Renal cortical epithelial cell (primary cell): ENCODE data around the gene ST8SIA4. TPM values are rescaled to one million over a fixed set of nuclear protein-coding genes. Genes with fewer than 3 reads are reported as not detected.
A peak's percentile ranks its signal among the peaks of the same experiment; 100 is the strongest.
"Not testable (repeated sequence)": the region's sequence is repeated elsewhere in the genome, so short reads cannot be mapped to it uniquely, and the experiment has no call there.

Experiments
- DNase-seq: peaks from one replicate; pipeline ENCODE4 v3.0.0-alpha.2; 2011; ENCODE audit warnings: low read depth
- total RNA-seq: library from RNA; depleted of rRNA; stranded (reverse); fragments of >200 nt; gene quantifications from 2 replicates; pipeline ENCODE4 v1.2.3, GENCODE V29; 2014

ST8SIA4 gene
- total RNA-seq, 1 donor from 2014 or later: 3.9 TPM

GRCh38 chr5:100828071-100828897 lies 74.8 kb downstream of the ST8SIA4 start:
- peak; percentile 71 for DNase-seq

DNA sequence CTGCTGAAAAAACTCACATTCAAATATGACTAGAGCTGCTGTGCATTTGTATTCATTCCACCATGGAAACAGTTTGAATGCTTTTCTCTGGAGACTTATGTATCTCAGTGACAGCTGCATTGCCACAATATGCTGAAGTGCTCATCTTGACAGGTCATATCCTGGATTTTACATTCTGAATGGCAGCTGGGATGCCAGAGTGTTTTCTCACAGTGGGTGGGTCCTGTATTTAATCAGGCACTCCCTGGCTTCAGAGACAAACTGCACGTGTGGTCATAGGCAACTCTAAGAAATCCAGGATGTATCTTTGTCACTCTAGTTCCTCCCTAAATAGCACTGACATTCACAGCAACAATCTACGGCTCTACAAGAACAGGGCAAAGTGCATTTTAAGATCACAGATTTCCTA lies 75.6 kb downstream of the ST8SIA4 start:
- peak; percentile 6 for DNase-seq

GRCh38 chr5:100826133-100826532 lies 76.9 kb downstream of the ST8SIA4 start:
- DNase-seq: no peak

DNA sequence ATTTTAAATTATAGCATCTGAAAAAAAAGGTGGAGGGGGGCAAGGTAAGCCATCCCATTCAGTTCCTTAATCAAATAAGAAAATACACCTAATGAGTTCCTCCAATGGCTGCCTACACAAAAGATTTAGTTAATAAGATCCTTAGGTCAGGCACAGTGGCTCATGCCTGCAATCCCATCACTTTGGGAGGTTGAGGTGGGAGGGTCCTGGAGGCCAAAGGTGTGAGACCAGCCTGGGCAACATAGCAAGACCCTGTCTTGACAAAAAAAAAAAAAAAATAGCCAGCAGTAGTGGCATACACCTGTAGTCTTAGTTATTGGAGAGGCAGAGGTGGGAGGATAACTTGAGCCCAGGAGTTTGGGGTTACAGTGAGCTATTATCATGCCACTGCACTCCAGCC lies 78.4 kb downstream of the ST8SIA4 start:
- no peak for DNase-seq

GRCh38 chr5:100823812-100824211 lies 79.3 kb downstream of the ST8SIA4 start:
- no peak for DNase-seq

DNA sequence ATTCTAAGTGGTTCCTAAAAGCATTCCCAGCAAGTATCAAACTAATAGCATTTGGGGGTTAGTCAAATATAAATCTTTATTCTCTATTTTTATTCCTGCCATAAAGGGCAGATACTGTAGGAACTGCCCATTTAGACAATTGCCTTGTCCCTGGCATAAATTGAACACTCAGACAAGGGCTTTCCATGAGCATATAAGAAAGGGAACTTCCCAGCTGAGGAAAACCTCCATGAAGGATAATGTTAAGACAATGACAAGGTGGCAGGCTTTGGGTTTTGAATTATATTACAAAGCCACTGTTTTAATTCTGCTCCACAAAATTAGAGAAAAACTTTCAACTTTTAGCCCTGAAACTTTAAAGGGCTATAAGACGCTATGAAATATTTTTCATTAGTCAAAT lies 81.3 kb downstream of the ST8SIA4 start:
- DNase-seq: no peak

DNA sequence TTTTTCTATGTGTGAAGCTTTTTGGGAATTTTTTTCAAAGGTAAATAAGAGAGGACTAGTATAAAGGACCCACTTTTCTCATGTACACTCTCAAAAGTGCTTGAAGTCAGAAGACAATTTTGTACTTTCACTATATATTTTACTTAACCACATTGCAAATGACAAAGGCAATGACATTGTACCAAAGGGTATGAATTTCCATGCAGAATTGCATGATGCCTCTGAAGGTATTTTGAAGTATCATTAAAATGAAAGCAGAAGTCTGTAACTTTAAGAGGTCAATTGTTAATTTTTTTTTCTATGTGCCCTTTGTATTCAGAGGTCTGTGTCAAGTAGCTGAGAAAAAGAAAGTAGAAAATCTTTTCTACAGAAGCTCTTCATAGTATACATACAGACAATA lies 84.7 kb downstream of the ST8SIA4 start:
- no peak for DNase-seq

GRCh38 chr5:100803397-100803796 lies 99.7 kb downstream of the ST8SIA4 start:
- no peak for DNase-seq

GRCh38 chr5:100802208-100802607 lies 100.9 kb downstream of the ST8SIA4 start:
- no peak for DNase-seq

- DNase-seq: no peak
Observed at GRCh38 chr5:100800562-100800961, 102.5 kb downstream of the ST8SIA4 start.

DNA sequence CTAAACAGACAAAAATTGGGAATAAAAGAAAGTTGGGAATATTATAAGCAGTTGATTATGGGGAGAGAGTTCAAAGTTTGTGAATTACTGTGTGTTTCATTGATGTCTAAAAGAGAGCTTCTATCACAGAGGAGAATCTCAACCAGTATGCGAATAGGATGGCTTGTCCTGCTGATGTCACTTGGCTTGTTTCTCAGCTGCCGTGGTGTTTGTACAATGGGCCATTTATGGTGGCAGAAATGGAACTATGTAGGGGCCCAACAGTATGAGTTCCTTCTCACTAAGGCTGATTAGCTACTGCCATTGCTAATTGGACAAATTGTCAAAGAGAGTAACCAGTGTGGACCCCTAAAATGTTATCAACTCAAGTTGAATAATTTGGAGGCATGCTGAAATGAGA lies 103.9 kb downstream of the ST8SIA4 start:
- no peak for DNase-seq

GRCh38 chr5:100797861-100798260 lies 105.2 kb downstream of the ST8SIA4 start:
- DNase-seq: peak; percentile 66

GRCh38 chr5:100796851-100797250 lies 106.2 kb downstream of the ST8SIA4 start:
- no peak for DNase-seq

DNA sequence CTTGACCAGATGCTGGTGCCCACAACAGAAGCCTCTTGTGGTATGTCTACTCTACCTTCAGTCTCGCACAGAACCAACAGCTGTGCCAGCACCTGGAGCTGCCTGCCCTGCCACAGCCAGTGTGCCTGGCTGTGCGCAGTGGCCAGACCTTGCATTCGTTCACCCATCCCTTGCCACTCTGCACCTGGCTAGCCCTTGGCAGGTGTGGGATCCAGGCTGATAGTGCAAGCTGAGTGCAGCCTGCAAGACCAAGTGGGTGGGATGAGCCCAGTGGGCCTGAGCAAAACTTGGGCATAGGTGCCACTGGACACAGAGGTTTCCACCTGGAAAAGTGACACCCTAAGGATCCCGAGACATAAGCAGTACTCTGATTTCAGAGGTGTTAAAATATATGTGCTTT lies 108.2 kb downstream of the ST8SIA4 start:
- DNase-seq: no peak

- DNase-seq: no peak
Observed at GRCh38 chr5:100794218-100794617, 108.9 kb downstream of the ST8SIA4 start.

GRCh38 chr5:100792781-100793180 lies 110.3 kb downstream of the ST8SIA4 start:
- DNase-seq: peak; percentile 55

GRCh38 chr5:100791391-100791790 lies 111.7 kb downstream of the ST8SIA4 start:
- DNase-seq: peak; percentile 55

DNA sequence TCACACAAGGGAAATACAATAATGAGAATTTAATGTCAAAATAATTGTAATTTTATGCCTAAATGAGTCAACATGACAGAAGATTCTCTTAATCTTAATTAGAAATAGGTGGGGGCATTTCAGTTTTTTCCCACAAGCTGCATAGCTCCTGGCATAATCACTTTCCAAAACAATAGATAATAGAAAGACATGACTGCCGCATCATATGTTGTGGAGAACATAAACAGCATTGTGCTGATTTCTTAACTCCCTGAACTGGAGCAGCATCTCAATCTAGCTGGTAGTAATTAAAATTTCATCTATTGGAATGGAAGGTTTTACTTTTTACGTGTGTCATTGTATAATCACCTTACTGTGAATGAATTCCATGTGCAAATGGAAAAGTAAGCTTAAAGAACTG lies 112.1 kb downstream of the ST8SIA4 start:
- DNase-seq: no peak

DNA sequence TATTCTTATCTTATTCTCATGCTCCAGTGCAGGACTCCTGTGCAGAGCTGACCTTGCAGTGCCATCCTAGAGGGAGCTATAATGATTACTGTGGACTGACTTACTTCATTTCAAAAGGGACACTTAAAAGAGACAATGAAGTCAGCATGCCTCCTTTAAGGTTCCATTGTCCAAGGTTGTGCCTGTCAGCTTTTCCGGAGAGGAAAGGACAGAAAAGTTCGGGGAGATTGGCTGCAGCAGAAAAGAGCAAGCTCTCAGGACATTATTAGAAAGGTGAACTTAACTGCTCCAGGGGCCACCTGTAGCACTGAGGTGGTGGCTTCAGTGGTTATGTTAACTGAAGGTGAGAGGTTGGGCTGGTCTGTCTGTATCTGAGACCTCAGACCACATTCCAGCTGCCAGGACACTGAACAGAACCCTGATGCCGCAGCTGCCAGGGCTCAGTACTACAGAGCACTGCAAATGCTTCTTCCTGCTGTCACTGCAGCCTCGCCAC lies 112.9 kb downstream of the ST8SIA4 start:
- DNase-seq: no peak

- DNase-seq: no peak
Observed at GRCh38 chr5:100789694-100790093, 113.4 kb downstream of the ST8SIA4 start.

GRCh38 chr5:100788417-100788816 lies 114.7 kb downstream of the ST8SIA4 start:
- no peak for DNase-seq

- no peak for DNase-seq
Observed at GRCh38 chr5:100787648-100788047, 115.4 kb downstream of the ST8SIA4 start.

GRCh38 chr5:100785536-100785935 lies 117.5 kb downstream of the ST8SIA4 start:
- not testable (repeated sequence) for DNase-seq
